ENCODE results near the gene CDC42BPG.

The CDC42BPG gene

DNA sequence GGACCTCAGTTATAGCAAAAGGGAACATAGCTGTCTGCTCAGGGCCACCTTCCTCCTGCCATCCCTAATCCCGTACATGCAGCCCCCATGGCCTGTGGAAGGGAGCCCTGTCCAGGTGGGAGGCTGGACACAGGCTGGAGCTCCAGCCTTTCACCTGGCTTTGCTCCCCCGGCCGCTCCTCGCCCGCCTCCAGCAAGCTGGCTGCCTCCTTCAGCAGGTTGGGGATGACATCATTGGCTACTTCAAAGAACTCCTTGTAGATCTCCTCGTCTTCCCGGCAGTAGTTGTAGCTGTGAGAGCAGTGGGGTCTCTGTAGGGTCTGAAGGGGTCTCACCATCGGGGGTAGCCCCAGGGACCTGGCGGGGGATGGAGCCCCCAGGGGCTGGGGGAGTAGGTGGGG lies 39.0 kb downstream of the CDC42BPG start:
- Histone ChIP-seq H3K9ac (ENCODE audit: low read depth, low read length) (no peak overlapping the region), H3K27ac (ENCODE audit: low read depth, low read length) (no peak overlapping the region), H3K4me3 (ENCODE audit: low read depth, low read length) (no peak overlapping the region), H3K4me1 (ENCODE audit: control insufficient read depth, insufficient read depth, low read length) (peaks cover 13% of the 10 kb centered on the region), H3K27me3 (ENCODE audit: control insufficient read depth, insufficient read depth, low read length) (no peaks in the 10 kb centered on the region), H3K36me3 (ENCODE audit: control insufficient read depth, insufficient read depth, low read length) (peaks cover 43% of the 10 kb centered on the region), H3K9me3 (ENCODE audit: control insufficient read depth, insufficient read depth, low read length) (no peaks in the 10 kb centered on the region)

DNA sequence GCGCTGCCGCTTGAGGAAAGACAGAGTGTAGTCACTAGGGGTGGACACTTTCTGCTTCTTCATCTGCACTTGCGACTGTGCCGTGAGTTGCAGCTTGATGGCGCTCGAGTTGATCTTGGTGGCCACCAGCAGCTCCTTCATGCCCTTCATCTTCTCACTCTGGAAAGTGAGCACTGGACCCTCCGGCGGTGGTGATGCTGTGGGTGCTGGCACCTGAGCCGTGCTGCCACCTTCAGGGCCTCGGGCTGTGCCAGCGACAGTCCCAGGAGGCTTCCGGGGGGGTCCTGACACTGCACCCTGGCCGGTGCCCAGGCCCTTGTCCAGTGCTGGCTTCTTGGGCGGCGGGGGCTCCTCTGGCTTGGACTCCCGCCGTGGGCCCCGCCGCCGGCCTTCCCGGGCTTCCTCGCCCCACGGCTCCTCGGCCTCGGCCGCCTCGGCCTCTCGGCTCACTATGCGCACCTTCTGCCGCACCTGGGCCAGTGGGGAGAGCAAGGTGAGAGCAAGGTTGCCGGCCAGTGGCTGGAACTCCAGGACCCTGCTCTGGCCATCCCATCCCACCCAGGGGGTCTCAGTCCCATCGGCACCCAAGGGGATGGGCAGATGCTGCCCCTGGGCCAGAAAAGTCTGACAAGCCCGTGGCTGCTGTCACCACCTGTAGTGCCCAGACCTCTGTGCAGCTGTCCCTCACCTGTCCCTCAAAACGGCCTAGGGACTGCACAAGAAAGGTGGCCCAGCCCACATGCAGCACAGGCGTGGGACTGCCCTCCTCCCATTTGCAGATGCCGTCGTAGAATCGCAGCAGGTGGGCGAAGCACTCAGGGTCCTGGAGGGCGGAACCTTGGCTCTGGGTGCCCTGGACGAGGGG lies 39.9 kb downstream of the CDC42BPG start:
- H3K9me3 ChIP-seq (ENCODE audit: control insufficient read depth, insufficient read depth, low read length): no peaks in the 10 kb centered on the region
- no peaks in the 10 kb centered on the region for H3K27me3 ChIP-seq (ENCODE audit: control insufficient read depth, insufficient read depth, low read length)
- peaks cover 13% of the 10 kb centered on the region for H3K4me1 ChIP-seq (ENCODE audit: control insufficient read depth, insufficient read depth, low read length)
- H3K9ac ChIP-seq (ENCODE audit: low read depth, low read length): no peak overlapping the region
- H3K36me3 ChIP-seq (ENCODE audit: control insufficient read depth, insufficient read depth, low read length): peaks cover 47% of the 10 kb centered on the region
- peak overlapping the region; percentile 88 for H3K27ac ChIP-seq (ENCODE audit: low read depth, low read length)
- H3K4me3 ChIP-seq (ENCODE audit: low read depth, low read length): peak overlapping the region; percentile 79

DNA sequence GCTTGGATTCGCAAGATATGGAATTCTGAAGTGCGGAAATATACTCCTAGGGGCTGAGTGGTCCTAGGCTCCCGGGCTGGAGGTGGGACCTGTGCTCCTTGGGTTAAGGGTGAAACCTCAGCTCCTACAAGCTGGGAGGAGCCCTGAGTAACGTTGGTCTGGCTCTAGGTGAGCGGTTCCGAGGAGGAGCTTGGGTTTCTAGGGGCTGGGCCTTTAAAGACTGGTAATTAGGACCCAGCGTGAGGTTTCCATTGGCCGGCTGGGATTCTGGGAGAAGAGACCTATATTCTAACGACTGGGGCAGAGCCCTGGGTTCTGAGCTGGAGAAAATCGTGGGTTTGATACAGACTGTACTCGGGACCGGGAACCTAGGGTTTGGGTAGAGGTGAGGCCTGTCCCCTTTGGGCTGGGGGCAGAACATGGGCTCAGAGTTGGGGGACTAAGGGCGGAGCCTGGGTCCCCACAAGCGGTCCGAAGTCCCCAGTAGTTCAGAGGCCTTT lies 40.6 kb downstream of the CDC42BPG start:
- peaks cover 49% of the 10 kb centered on the region for H3K36me3 ChIP-seq (ENCODE audit: control insufficient read depth, insufficient read depth, low read length)
- H3K4me1 ChIP-seq (ENCODE audit: control insufficient read depth, insufficient read depth, low read length): peaks cover 8% of the 10 kb centered on the region
- no peaks in the 10 kb centered on the region for H3K9me3 ChIP-seq (ENCODE audit: control insufficient read depth, insufficient read depth, low read length)
- no peaks in the 10 kb centered on the region for H3K27me3 ChIP-seq (ENCODE audit: control insufficient read depth, insufficient read depth, low read length)
- peak overlapping the region; percentile 88 for H3K27ac ChIP-seq (ENCODE audit: low read depth, low read length)
- H3K9ac ChIP-seq (ENCODE audit: low read depth, low read length): no peak overlapping the region
- H3K4me3 ChIP-seq (ENCODE audit: low read depth, low read length): peak overlapping the region; percentile 79

DNA sequence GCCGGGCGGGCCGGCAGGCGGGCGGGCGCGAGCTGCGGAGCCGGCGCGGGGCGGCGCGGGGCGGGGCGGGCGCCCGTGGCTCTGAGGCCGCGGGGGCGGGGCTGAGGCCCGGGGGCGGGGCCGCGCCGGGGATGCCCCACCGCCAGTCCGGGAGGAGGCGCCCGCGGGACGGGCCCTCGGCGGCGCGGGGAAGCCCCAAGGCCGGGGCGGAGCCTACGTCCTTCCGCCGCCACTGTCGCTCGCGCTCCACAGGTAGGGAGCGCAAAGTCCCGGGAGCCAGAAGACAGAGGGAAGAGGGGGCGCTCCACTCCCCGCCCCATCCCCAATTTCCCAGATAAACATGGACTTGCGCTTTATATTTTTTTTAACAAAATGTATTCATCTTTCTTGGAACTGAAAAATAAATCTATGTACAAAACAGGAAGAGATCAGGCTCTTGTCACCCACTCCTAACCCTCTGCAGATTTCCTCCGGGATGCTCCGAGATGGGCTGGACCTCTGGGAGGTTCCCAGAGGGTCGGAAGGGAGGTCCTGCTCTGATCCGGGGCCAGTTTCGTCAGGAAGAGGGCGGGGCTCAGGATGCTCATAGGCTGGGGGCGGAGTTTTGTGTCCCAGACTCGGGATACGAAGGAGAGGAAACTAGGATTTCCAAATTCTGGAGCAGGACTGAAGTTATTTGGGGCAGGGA lies 41.2 kb downstream of the CDC42BPG start, which contains the start of gene MAP4K2:
Gene MAP4K2 (minus strand): TSS at position 57 of the 688 bp plus-strand sequence. CDS start 65 bp downstream, outside the sequence.
- H3K9me3 ChIP-seq (ENCODE audit: control insufficient read depth, insufficient read depth, low read length): no peaks in the 10 kb centered on the region
- peaks cover 8% of the 10 kb centered on the region for H3K4me1 ChIP-seq (ENCODE audit: control insufficient read depth, insufficient read depth, low read length)
- H3K9ac ChIP-seq (ENCODE audit: low read depth, low read length): peak within 1 kb of the TSS; percentile 46
- H3K4me3 ChIP-seq (ENCODE audit: low read depth, low read length): peak within 1 kb of the TSS; percentile 79
- H3K36me3 ChIP-seq (ENCODE audit: control insufficient read depth, insufficient read depth, low read length): peaks cover 47% of the 10 kb centered on the region
- H3K27ac ChIP-seq (ENCODE audit: low read depth, low read length): peak within 1 kb of the TSS; percentile 88
- H3K27me3 ChIP-seq (ENCODE audit: control insufficient read depth, insufficient read depth, low read length): no peaks in the 10 kb centered on the region

DNA sequence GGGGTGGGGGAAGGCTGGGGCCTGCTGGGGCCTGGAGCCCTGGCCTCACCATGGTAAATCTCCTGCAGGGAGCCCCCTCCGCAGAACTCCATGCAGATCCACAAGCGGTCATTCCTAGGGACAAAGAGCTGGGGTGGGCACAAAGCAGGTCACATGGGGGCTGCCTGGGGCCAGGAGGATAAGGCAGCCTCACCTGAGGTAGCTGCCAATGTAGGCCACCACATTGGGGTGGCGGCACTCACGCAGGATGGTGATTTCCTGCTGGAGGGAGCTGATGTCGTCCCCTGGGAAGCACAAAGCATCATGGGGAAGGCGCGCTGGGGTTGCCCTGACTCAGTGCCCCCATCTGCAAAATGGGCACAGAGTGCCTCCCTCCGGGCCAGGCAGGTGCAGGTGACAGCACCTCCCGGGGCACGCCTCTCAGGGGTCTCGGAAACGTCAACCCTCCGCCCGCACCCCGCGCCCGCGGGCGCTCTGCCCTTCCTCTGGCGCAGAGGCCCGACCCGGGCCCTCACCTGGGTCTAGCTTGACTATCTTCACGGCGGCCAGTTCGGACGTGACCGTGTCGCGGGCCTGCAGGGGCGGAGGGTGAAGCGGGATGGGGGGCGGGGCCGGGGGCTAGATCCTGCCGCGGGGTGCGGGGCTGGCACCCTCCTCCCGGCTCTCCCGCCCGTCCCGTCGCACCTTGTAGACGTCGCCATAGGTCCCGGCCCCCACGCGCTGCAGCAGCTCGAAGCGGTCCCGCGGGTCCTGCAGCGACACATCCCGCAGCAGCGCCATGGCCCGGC lies 41.9 kb downstream of the CDC42BPG start:
- no peak overlapping the region for H3K27ac ChIP-seq (ENCODE audit: low read depth, low read length)

DNA sequence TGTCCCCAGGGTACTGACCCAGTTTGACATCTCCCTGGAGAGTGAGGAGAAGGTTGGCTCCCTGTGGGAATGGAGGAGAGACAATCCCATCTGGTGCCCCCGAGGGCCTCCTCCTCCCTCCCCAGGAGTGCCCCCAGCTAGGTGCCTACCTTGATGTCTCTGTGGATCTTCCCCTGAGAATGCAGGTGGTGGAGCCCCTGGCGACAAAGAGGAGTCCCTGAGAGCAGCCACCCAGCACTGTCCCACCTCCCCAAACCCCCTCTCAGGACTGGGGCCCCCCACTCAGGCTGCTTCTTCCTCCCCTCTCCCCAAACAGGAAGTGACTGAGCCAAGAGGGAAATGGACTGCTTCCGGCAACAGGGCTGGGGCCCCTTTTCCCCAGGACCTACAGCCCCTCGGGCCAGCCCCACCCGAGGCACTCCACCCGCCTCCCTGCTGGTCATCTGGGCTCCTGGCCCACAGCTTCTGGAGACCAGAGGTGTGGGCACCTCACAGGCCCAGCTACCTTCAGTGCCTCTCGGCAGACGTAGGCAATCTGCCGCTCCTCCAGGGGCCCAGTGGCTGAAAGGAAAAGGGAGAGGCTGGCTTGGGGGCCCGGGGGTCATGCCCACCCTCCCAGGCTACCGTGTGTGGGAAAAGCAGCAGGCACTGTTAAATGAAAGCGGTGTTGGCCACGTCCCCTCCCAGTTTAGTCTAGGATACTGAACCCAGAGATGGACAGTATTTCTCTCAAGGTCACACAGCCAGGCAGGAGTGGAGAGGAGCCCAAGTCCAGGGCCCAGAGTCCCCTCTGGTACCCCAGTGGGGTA lies 42.7 kb downstream of the CDC42BPG start:
- Histone ChIP-seq H3K9me3 (ENCODE audit: control insufficient read depth, insufficient read depth, low read length) (no peaks in the 10 kb centered on the region), H3K27ac (ENCODE audit: low read depth, low read length) (no peak overlapping the region), H3K9ac (ENCODE audit: low read depth, low read length) (no peak overlapping the region), H3K27me3 (ENCODE audit: control insufficient read depth, insufficient read depth, low read length) (no peaks in the 10 kb centered on the region), H3K4me3 (ENCODE audit: low read depth, low read length) (no peak overlapping the region; the same call in 1 of the 2 replicates), H3K4me1 (ENCODE audit: control insufficient read depth, insufficient read depth, low read length) (peaks cover 8% of the 10 kb centered on the region), H3K36me3 (ENCODE audit: control insufficient read depth, insufficient read depth, low read length) (peaks cover 35% of the 10 kb centered on the region)

More for the DNA sequence above, 41.9 kb downstream of the CDC42BPG start:
- H3K4me3 ChIP-seq (ENCODE audit: low read depth, low read length): peak overlapping the region; percentile 66
- H3K9me3 ChIP-seq (ENCODE audit: control insufficient read depth, insufficient read depth, low read length): no peaks in the 10 kb centered on the region
- H3K9ac ChIP-seq (ENCODE audit: low read depth, low read length): no peak overlapping the region
- peaks cover 8% of the 10 kb centered on the region for H3K4me1 ChIP-seq (ENCODE audit: control insufficient read depth, insufficient read depth, low read length)
- H3K36me3 ChIP-seq (ENCODE audit: control insufficient read depth, insufficient read depth, low read length): peaks cover 40% of the 10 kb centered on the region
- no peaks in the 10 kb centered on the region for H3K27me3 ChIP-seq (ENCODE audit: control insufficient read depth, insufficient read depth, low read length)

DNA sequence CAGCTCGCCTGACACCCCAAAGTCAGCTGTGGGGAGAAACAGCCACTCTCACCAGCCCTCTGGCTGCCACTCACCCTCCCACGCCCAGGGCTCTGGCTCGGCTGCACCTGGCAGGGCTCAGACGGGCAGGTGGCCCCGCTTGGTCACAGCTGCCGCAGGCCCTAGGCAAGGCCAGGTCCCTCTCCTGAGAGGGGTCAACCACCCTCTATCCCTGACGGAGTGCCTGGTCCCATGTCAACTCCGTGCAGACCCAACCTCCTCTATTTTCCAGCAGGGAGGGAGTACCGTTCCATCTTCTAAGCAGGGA lies 43.3 kb downstream of the CDC42BPG start:
- H3K4me3 ChIP-seq (ENCODE audit: low read depth, low read length): no peak overlapping the region
- H3K27ac ChIP-seq (ENCODE audit: low read depth, low read length): no peak overlapping the region
- H3K9me3 ChIP-seq (ENCODE audit: control insufficient read depth, insufficient read depth, low read length): no peaks in the 10 kb centered on the region
- H3K9ac ChIP-seq (ENCODE audit: low read depth, low read length): no peak overlapping the region
- H3K27me3 ChIP-seq (ENCODE audit: control insufficient read depth, insufficient read depth, low read length): no peaks in the 10 kb centered on the region
- peaks cover 8% of the 10 kb centered on the region for H3K4me1 ChIP-seq (ENCODE audit: control insufficient read depth, insufficient read depth, low read length)
- peaks cover 34% of the 10 kb centered on the region for H3K36me3 ChIP-seq (ENCODE audit: control insufficient read depth, insufficient read depth, low read length)

DNA sequence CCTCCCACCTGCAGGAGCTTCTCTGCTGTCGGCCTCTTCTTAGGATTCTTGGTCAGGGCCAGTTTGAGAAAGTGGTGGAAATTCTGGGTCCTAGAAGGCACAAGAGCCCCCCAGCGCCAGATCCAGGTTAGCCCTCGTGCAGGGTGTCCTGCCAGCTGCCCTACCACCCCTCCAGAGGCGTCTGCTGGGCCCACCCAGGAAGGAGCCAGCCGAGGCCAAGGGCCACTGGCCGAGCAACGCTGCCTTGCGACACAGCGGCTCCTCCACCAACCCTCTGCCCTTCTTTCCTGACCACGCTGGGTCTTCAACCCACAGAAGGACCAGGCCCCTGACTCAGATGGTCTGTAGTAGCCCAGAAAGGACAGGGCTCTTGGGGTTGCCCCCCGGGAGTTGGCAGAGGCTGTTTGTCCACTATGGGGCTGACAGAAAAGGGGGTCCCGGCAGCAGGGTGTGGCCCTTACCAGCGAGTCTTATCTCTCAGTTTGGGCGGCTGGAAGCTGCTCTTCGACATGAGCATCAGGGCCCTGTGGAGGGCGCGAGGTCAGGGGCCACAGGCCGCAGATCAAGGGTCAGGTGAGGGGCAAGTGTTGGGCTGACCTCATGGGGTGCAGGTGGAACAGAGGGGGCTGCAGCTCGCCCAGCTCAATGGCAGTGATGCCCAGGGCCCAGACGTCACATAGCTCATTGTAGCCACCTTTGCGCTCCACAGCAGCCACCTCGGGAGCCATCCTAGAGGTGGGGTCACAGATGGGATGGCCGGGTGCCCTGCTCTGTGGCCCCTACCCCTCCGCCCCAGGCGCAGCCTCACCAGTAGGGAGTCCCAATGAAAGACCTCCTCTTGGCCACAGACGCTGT lies 43.9 kb downstream of the CDC42BPG start:
- H3K4me1 ChIP-seq (ENCODE audit: control insufficient read depth, insufficient read depth, low read length): peaks cover 8% of the 10 kb centered on the region
- no peaks in the 10 kb centered on the region for H3K27me3 ChIP-seq (ENCODE audit: control insufficient read depth, insufficient read depth, low read length)
- H3K9ac ChIP-seq (ENCODE audit: low read depth, low read length): no peak overlapping the region
- peaks cover 29% of the 10 kb centered on the region for H3K36me3 ChIP-seq (ENCODE audit: control insufficient read depth, insufficient read depth, low read length)
- no peak overlapping the region for H3K27ac ChIP-seq (ENCODE audit: low read depth, low read length)
- no peak overlapping the region for H3K4me3 ChIP-seq (ENCODE audit: low read depth, low read length)
- no peaks in the 10 kb centered on the region for H3K9me3 ChIP-seq (ENCODE audit: control insufficient read depth, insufficient read depth, low read length)

DNA sequence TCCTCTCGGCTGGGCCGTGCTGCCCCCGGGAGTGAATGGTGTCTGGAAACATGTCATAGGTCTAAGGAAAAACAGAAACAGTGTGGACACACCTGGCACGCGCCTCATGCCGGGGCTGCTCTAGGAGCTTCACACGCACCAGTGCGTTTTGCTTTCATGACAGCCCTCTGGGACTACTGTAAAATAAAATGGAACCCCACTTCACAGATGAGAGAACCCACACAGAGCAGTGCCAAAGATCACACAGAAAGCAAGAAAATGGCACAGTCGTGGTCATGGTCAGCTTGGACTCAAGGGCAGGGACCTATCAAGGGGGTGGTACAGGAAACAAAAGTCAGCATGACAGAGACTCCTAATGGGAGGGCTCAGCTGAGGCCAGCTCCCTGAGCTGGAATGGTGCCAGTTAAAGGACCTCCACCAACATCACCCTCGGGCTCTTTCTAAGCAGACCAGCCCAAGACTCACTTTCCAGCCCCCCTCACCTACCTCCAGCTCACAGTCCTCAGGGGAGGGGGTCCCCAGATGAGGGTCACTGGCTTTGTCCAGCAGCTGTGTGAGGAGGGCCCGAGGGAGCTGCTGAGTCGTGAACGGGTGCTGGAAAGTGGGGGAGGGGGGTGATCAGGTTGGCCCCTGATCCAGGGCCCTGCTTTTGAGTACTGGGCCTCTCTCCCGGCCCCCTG lies 44.7 kb downstream of the CDC42BPG start:
- peaks cover 21% of the 10 kb centered on the region for H3K36me3 ChIP-seq (ENCODE audit: control insufficient read depth, insufficient read depth, low read length)

More for the DNA sequence above, 44.7 kb downstream of the CDC42BPG start:
- no peaks in the 10 kb centered on the region for H3K27me3 ChIP-seq (ENCODE audit: control insufficient read depth, insufficient read depth, low read length)
- peaks cover 8% of the 10 kb centered on the region for H3K4me1 ChIP-seq (ENCODE audit: control insufficient read depth, insufficient read depth, low read length)
- no peak overlapping the region for H3K4me3 ChIP-seq (ENCODE audit: low read depth, low read length)
- no peaks in the 10 kb centered on the region for H3K9me3 ChIP-seq (ENCODE audit: control insufficient read depth, insufficient read depth, low read length)
- H3K9ac ChIP-seq (ENCODE audit: low read depth, low read length): no peak overlapping the region
- H3K27ac ChIP-seq (ENCODE audit: low read depth, low read length): no peak overlapping the region

Data from HUES48 (cell line).